MM.1S (cell line): ENCODE measurements around the gene CEACAM18.

Experiments used
- DNase-seq: peaks from one replicate; pipeline ENCODE4 v3.0.0-alpha.2; 2015
- H2AFZ ChIP-seq: fragments of 300-600 bp; sonication (generic); 2 replicates; pipeline ENCODE4 v1.6.0; 2016; ENCODE audit warnings: antibody characterized with exemption, low read length
- H3F3A ChIP-seq: fragments of 300-600 bp; sonication (generic); 2 replicates; pipeline ENCODE4 v1.6.1; 2016; ENCODE audit warnings: mild to moderate bottlenecking, antibody characterized with exemption, low read length, moderate library complexity, mixed read lengths; ENCODE audit not compliant: insufficient read depth
- H3K27ac ChIP-seq: fragments of 300-600 bp; sonication (generic); 2 replicates; pipeline ENCODE4 v1.5.1; 2016; ENCODE audit warnings: mild to moderate bottlenecking, low read length
- H3K27me3 ChIP-seq: fragments of 300-600 bp; sonication (generic); replicated peaks from 2 replicates; pipeline ENCODE4 v1.6.0; 2016; ENCODE audit warnings: low read length; ENCODE audit not compliant: insufficient read depth
- H3K36me3 ChIP-seq: fragments of 300-600 bp; sonication (generic); replicated peaks from 2 replicates; pipeline ENCODE4 v1.6.1; 2016; ENCODE audit warnings: mild to moderate bottlenecking, low read length, mixed read lengths; ENCODE audit not compliant: insufficient read depth
- H3K4me1 ChIP-seq: fragments of 300-600 bp; sonication (generic); 2 replicates; pipeline ENCODE4 v1.6.1; 2016; ENCODE audit warnings: low read length, mixed read lengths
- H3K4me2 ChIP-seq: fragments of 300-600 bp; sonication (generic); 2 replicates; pipeline ENCODE4 v1.6.0; 2016; ENCODE audit warnings: low read depth, low read length
- H3K4me3 ChIP-seq: fragments of 300-600 bp; sonication (generic); 2 replicates; pipeline ENCODE4 v1.5.1; 2016; ENCODE audit warnings: low read length, mixed read lengths
- H3K79me2 ChIP-seq: fragments of 300-600 bp; sonication (generic); 2 replicates; pipeline ENCODE4 v1.6.1; 2016; ENCODE audit warnings: mixed run types, low read length, mixed read lengths
- H3K9ac ChIP-seq: fragments of 300-600 bp; sonication (generic); 2 replicates; pipeline ENCODE4 v1.6.1; 2016; ENCODE audit warnings: low read length, mixed read lengths
- H3K9me2 ChIP-seq: fragments of 300-600 bp; sonication (generic); replicated peaks from 2 replicates; pipeline ENCODE4 v1.6.1; 2016; ENCODE audit warnings: mild to moderate bottlenecking, low read length, mixed read lengths; ENCODE audit not compliant: insufficient read depth
- H3K9me3 ChIP-seq: fragments of 300-600 bp; sonication (generic); replicated peaks from 2 replicates; pipeline ENCODE4 v1.6.1; 2016; ENCODE audit warnings: mild to moderate bottlenecking, low read length, mixed read lengths; ENCODE audit not compliant: insufficient read depth
- H4K20me1 ChIP-seq: fragments of 300-600 bp; sonication (generic); 2 replicates; pipeline ENCODE4 v1.6.1; 2016; ENCODE audit warnings: mild to moderate bottlenecking, low read length, moderate library complexity, mixed read lengths; ENCODE audit not compliant: insufficient read depth
- CTCF ChIP-seq: fragments of 300-600 bp; sonication (generic); IDR thresholded peaks from 2 replicates; pipeline ENCODE4 v1.5.1; 2016; ENCODE audit warnings: antibody characterized with exemption, low read length, mixed read lengths
- EZH2 ChIP-seq: fragments of 300-600 bp; sonication (generic); optimal IDR thresholded peaks from 2 replicates; pipeline ENCODE3; 2017; ENCODE audit warnings: low read depth, mild to moderate bottlenecking, antibody characterized with exemption, low read length, mixed read lengths
- EZH2phosphoT487 ChIP-seq: fragments of 300-600 bp; sonication (generic); IDR thresholded peaks from 2 replicates; pipeline ENCODE4 v1.6.1; 2018; ENCODE audit warnings: antibody characterized with exemption, low read length

The CEACAM18 gene

GRCh38 chr19:51448411-51449016, 29.8 kb upstream of the CEACAM18 start:
- no peak for DNase-seq
- no peaks in the 10 kb centered on the region for H3K4me1 ChIP-seq
- H3K4me2 ChIP-seq: no peak overlapping the region
- H3F3A ChIP-seq: no peaks in the 10 kb centered on the region
- H3K9me2 ChIP-seq: no peaks in the 10 kb centered on the region
- H3K9me3 ChIP-seq: no peaks in the 10 kb centered on the region
- no peaks in the 10 kb centered on the region for H3K36me3 ChIP-seq
- no peak overlapping the region for H3K27ac ChIP-seq
- H3K27me3 ChIP-seq: no peaks in the 10 kb centered on the region
- TF ChIP-seq CTCF (no peak), EZH2phosphoT487 (no peak), EZH2 (no peak)
- no peaks in the 10 kb centered on the region for H3K79me2 ChIP-seq
- H3K9ac ChIP-seq: no peak overlapping the region
- H4K20me1 ChIP-seq: no peaks in the 10 kb centered on the region
- no peak overlapping the region for H2AFZ ChIP-seq
- H3K4me3 ChIP-seq: no peak overlapping the region

DNA sequence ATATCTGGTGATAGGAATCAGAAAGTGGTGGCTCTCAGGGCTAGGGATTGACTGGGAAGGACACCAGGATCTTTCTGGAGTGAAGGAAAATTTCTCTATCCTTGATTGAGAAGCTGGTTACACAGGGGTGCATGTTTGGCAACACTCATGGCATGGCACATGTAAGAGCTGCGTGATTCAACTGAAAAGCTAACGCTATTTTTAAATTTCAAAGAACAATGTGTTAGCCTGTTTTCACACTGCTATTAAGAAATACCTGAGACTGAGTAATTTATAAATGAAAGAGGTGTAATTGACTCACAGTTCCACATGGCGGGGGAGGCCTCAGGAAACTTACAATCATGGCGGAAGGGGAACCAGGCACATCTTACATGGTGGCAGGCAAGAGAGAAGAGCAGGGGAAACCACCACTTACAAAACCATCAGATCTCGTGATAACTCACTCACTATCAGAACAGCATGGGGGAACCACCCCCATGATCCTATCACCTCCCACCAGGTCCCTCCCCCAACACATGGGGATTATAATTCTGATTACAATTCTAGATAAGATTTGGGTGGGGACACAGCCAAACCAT, 27.5 kb upstream of the CEACAM18 start:
- Histone ChIP-seq H3K36me3 (no peaks in the 10 kb centered on the region), H3K4me1 (no peaks in the 10 kb centered on the region)

GRCh38 chr19:51456541-51457290, 21.6 kb upstream of the CEACAM18 start:
- H3K79me2 ChIP-seq: no peaks in the 10 kb centered on the region

More for the DNA sequence above, 27.5 kb upstream of the CEACAM18 start:
- Histone ChIP-seq H3K9ac (no peak overlapping the region), H3K4me3 (no peak overlapping the region), H3K9me2 (no peaks in the 10 kb centered on the region), H3K27ac (no peak overlapping the region), H2AFZ (no peak overlapping the region), H3K4me2 (no peak overlapping the region), H3F3A (no peaks in the 10 kb centered on the region), H3K27me3 (no peaks in the 10 kb centered on the region), H4K20me1 (no peaks in the 10 kb centered on the region), H3K9me3 (no peaks in the 10 kb centered on the region), H3K79me2 (no peaks in the 10 kb centered on the region)
- TF ChIP-seq EZH2 (no peak), CTCF (no peak), EZH2phosphoT487 (no peak)
- DNase-seq: no peak

More at GRCh38 chr19:51456541-51457290, 21.6 kb upstream of the CEACAM18 start:
- Histone ChIP-seq H3K4me1 (no peaks in the 10 kb centered on the region), H3K4me2 (no peak overlapping the region), H3K27me3 (no peaks in the 10 kb centered on the region), H3K4me3 (no peak overlapping the region), H3K9me3 (no peaks in the 10 kb centered on the region), H3K9ac (no peak overlapping the region), H3K27ac (no peak overlapping the region), H3K36me3 (no peaks in the 10 kb centered on the region), H3K9me2 (no peaks in the 10 kb centered on the region), H2AFZ (no peak overlapping the region), H4K20me1 (no peaks in the 10 kb centered on the region), H3F3A (no peaks in the 10 kb centered on the region)
- DNase-seq: no peak
- TF ChIP-seq EZH2phosphoT487 (no peak), CTCF (no peak), EZH2 (no peak)
